Stimulated activated CD8-positive, alpha-beta memory T cell treated with anti-CD3 and anti-CD28 coated beads, Interleukin-4, amount 100 ng/mL, for 1 hour (primary cell): ENCODE results near the gene GUCD1.

Experiments used
- DNase-seq, 2 donors: peaks; one replicate each; pipeline ENCODE4 v3.0.0-alpha.2; 2020; ENCODE audit warnings: low read depth in 2 of 2, low spot score in 1 of 2

Gene GUCD1

DNA sequence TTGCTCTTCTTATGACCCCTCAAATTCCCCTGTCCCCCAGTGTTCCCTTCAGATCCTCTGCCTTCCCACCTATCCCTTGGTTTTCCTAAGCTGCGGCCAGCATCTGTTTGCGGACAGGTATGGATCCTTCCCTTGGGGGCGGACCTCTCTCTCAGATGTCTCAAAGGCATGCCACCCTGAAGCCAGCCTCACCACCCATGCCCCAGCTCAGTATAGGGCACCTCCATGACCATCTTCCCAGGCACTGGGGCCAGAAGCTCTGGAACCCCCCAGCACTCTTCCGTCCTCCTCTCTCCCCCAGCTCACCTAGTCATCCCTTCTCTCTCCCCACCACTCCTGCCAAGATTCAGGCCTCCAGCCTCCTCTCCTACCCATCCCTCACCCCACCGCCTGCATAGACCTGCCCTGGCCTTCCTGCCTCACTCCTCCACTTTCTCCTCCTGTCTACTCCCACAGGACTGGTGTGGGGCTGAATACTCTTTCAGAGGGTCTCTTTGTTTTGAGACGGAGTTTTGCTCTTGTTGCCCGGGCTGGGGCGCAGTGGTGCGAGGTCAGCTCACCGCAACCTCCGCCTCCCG, 35.7 kb upstream of the GUCD1 start:
- DNase-seq: no peak

DNA sequence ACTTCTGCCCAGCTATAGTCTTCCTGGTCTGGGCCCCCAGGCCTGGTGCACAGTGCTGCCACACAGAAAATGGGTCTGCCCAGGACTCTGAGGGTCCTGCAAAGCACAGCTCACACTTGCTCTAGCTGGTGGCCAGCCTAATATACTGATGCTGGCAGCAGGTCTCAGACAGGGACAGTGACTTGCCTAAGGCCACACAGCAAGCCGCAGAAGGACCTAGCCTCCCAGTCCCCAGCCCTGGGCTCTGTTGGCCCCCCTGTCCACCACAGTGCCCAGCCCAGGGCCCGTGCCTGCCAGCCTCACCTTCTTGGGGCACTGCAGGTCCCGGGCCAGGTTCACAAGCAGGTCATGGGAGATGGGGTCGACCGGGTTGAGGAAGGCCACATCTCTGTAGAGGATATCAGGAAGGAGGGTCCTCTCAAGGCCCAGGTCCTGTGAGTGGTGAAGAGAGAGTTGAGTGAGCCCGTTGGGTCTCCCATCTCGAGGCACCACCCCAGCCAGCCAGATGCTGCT, 34.6 kb upstream of the GUCD1 start:
- DNase-seq: no peak

DNA sequence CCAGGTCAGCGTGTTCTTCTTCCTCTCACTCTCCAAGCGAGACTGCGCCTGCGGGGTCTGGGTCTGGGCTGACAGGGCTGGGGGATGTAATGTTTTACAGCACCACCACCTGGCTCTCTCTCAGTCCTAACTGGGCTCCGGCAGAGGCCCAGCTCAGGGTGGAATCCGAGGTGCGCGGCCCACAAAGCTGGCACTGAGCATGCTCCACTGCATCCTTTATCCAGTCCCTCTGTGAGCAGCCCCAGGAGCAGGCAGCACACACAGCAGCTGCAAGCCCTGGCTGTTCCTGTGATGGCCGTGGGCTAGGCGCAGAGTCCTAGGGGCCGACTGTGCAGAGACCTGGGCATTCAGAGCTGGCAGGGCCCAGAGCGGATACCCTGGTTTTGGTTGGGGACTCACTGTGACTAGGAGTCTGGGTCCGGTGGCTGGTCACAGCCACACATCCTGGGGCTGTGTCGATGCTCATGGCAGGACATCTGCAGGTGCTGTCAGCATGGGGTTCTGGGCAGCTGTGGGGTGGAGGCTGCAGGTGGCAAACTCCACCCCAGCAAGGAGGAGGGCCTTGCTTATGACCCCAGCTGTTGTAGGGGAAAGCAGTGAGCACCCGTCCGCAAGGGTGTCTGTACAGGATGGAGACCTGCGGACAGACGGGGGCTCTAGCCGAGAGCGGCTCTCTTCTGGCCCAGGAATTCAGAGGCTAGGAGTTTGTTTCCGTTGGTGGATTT, 34.0 kb upstream of the GUCD1 start:
- DNase-seq: no peak

DNA sequence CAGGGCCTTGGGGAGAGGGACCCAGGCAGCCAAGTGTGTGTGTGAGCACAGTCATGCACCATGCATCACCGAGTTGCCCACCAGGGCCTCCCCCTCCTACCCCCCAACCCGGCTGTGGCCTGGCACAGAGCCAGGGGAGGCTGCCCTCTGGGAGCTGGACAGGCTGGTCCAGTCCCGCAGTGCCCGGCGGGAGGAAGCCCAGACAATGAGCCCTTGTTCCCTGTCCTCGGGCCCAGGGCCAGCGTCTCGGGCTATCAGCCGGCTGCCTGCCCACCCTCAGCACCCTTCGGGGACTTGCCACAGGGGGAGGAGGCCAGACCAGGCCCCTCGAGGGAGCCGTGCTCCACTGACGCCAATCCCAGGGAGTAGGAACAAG, 33.4 kb upstream of the GUCD1 start:
- DNase-seq: no peak

DNA sequence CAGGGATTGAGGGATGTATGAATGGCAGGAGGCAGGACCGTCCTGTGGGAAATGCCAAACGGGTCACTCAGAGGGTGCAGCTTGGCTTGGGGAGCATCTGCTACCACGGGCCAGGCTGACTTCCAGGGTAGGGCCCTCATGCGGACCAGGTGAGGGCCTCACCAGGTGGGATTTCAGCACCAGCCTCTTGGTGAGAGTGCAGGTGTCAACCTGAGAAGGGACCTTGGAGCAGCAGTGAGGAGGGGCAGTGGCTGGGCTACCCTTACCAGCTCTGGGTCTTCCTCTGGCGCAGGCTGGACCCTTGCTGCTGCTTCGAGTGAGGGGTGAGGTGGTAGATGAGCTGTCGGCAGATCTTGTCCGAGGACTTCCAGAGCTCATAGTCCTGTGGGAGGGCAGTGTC, 33.0 kb upstream of the GUCD1 start:
- no peak for DNase-seq

DNA sequence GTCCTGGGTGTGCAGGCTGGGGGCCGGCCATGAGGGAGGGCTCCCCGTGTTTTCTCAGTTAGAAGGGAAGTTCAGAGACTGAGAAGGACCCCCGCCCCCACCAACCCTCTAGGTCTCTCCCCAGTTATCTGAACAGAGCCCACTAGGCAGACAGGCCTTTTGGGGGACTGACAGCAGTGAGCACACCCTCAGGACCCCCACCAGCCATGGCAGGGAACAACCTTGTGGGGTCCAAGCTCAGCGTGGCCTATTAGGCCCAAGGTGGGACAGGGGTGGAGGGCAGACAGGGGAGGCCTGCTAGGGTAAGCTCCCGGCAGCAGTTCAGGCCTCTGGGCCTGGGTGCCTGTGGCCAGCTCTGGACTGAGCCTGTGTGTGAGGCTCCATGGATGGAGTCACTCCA, 32.3 kb upstream of the GUCD1 start:
- DNase-seq: no peak

DNA sequence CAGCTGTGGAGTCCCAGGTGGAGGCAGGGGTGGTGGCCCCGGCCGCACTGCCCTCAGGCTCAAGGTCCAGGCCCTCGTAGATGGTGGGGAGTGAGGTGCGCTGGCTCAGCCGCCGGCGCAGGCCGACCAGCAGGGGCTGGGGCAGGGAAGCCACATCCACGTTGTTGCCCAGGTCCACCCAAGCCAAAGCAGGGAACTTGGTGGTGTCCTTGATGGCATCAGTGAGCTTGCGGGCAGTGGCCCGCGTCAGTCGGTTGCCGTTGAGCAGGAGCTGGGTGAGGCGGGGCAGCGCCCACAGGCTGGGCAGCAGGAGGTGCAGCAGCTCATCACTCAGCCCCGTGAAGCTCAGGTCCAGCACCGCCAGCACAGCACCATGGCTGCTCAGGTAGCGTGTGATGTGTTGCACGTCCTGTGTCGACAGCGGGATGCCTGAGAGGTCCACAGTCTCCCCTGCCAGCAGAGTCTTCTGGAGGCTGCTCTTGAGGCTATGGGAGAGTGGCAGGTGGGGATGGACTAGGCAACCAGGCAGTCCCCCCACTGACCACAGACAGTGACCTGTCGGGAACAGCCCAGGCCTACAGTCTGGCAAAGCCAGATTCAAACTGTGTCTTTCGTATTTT, 31.1 kb upstream of the GUCD1 start:
- no peak for DNase-seq

DNA sequence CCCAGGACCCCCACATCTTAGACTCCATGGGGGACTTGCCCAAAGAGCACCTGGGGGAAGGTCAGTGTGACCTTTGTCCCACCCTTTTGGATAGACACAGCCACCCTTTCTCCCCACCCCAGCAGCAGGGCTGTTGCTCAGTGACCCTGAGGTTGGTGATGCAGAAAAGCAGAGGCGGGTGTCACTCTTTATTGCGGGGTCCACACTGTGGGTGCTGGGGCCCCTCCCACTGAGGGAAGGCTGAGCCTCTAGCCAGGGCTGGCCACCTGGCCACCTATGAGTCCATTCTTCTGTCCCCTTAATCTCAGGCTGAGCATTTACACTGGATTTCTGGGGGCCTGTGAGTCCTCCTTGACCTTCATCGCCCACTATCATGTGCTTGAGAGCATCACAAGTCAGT, 30.5 kb upstream of the GUCD1 start:
- DNase-seq: no peak

DNA sequence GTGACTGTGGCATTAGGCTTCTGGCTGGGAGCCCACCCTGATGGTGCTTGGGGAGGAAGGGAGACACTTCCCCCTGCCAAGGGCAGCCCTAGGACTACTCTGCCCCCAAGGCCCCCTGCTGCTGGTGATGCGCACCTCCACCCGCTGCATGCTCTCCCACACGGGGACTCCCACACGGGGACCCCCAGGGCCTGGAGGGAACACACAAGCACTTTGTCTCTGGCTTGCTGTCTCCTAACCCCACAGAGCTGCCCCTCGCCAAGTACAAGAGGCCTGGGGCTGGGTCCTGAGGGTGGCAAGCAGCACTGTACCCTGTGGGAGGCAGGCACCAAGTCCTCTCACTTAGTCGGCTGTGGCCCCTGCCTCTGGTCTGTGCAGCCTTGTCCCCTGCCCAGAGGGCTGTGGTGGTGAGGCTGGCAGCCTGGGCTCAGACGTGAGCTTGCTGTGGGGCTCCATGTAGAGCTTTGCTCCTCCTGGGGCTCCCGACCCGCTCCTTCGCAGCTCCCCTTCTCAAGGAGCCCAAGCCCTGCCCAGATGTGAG, 30.0 kb upstream of the GUCD1 start:
- no peak for DNase-seq

DNA sequence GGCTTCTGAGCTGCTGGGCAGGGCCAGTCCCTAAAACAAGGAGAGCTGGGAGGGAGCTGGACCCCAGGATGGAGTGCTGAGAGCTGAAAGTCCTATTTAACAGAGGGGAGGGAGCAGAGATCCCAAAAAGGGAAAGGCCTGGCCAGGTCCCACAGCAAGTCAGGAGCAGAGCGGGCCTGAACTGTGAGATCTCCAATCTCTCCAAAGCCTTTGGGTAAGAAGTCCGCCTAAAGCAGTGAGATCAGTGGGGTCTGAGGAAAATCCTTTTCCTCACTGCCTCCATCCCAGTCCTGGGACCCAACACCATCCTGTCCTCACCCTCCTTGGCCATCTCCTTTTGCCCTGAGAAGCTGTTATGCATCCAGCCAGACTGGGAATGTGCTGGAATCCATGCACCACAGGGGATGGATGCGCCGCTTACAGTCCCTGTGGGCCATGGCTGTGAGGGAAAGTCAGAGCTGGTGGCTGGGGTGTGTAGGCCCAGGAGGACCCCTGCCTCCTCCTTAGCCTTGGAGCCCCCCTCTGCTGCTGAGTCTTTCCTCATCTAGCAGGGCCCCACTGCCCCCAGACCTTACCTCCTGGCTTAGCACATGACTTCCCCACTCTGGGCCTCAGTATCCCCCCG, 29.3 kb upstream of the GUCD1 start:
- no peak for DNase-seq

DNA sequence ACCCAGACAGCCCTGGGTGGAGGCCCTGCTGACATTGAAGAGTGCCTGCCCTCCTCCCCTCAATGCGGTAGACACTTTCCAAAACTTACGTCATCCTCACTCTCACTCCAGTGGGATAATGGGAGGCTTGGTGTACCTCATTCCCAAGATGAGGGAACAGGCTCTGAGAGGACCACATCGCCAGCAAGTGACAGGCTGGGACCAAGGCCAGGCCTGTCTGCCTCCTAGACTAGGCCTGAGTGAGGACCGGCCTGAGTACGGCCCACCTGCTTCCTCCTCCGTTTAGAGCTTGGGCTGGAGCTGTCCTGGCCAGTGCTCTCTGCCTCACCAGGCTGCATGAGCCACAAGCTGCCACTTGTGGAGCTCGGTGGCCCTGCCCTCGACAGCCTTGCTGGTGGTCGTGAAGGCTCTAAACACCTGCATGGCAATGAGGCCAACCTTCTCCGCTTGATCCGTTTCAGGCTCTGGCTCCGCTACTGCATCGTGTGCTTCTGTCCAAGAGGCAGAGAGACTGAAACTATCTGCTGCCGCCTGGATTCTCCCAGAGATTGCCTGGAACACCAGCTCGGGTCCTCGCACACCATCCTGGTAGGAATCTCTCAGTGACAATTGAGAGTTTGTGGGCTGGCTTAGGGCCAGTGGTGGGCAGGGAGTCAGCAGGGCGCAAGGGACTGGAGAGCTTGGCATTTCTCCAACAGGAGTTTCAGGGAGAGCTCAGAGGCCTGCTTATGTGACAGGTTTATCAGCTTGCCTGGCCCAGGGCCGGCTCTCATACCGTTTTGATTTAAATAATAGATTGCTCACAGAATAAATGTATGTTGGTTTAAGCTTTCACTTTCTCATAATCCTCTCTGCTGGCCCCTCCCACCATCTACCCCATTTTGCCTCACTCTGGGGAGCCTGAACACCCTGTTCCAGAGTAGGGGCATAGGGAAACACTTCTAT, 28.6 kb upstream of the GUCD1 start:
- no peak for DNase-seq

DNA sequence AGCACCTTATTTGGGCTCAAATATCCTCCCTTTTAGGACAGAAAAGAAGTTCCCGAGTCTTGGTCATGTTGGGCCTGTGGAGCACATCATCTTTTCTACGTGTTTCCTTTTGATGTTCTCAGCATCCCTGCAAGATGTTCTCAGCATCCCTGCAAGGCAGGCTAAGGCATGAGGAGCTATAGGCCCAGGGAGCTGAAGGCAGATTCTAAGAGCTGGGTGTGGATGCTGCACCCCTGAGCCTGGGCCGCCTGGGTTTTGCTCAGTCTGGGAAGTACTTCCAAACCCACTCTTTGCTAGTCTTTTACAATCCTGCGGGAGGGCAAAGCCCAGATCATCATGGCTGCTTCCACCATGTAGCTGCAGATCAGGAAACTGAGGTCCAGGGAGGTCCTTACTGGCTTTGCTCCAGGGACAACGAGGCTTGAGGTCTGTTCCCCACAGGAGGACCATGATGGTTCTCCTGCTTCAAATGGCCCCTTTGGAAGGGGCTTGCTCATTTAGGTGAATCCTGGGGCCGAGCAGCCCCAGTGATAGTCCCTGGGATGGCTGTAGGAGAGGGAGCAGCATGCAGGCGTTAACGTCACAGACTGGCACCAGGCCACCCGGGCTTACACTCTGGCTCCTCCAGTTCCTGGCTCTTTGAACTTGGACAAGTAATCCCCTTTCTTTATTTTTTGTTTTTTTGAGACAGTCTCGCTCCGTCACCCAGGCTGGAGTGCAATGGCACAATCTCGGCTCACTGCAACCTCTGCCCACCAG, 27.3 kb upstream of the GUCD1 start:
- no peak for DNase-seq

DNA sequence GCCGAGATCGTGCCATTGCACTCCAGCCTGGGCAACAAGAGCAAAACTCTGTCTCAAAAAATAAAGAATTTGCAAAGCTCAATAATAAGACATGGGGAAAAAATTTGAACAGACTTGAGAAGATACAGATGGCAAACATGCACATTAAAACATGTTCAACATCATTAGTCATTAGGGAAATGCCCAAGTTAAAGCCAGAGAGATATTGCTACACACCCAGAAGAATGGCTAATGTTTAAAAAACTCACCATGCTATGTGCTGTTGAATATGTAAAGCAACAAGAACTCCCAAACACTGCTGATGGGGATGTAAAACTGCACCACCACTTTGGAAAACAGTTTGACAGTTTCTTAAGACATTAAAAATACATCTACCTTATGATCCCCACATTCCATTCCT, 25.3 kb upstream of the GUCD1 start:
- no peak for DNase-seq

DNA sequence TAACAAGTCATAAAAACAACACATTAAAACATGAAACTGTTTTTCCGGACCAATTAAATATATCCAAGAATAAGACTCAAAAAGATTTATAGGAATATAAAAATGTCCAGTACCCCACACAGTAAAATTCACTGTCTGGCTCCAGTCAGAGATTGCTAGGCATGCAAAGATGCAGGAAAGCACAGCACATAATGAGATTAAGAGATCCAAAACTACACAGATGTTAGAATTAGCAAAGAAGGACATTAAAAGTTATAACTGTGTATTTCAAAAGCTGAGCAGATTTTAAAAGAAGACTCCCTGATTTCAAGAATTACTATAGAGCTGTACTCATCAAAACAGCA, 24.3 kb upstream of the GUCD1 start:
- no peak for DNase-seq

DNA sequence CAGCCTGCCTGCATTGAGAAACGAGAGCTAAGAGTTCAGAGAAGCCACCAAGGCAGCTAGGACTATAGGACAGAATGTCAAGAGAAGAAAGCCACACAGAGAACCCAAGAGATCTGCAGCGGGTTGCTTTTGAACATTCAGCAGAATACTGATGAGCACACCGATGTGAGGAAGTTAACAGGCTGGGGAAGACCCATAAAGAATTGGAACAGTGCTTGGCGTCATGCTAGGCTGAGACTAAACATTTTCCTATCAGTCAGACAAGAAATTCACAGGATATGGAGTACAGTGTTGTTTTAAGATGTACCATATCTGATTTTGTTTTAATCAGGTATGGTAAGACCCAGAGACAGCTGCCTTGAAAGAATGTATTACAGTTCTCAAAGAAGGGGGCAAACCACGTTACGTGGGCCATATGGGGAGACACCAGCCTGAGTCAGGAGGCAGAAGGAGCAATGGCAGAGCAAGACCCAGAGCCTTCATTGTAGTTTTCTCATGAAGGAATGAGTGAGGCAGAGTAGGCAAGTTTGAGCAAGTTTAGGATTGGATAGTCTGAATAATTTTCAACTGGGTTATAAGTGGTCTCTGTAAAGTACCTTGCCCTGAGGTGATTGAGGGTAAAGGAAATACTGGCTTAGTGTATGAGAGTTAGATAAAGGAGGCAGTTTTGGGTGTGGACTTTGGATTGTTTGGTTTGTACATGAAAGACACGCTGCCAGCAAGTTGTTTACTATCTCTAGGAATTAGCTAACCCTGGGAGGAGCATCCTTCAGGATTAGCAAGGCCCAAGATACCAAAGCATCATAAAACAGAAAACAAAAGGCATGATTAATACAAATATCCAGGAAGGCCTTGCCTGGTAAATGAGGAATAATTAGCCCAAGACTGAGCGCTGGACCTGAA, 23.7 kb upstream of the GUCD1 start:
- DNase-seq: no peak

DNA sequence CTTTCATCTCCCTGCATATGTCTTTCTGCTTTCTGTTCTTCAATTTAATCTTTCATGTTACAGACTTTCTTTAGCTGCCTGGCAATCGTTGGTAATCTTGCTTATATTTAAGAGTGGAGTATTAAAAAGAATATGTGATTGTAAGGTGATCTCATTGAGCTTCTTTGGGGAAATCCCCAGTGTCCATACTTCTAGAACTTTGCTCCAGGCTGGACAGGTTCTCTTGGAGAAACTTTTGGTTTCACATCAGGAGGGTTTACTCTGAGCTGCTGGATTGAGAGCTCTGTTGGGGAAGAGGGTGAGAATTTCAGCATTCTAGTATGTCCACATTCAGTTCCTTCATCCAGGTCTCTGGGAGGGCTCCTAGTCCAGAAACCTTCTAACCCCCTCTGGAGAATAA, 21.8 kb upstream of the GUCD1 start:
- DNase-seq: no peak

DNA sequence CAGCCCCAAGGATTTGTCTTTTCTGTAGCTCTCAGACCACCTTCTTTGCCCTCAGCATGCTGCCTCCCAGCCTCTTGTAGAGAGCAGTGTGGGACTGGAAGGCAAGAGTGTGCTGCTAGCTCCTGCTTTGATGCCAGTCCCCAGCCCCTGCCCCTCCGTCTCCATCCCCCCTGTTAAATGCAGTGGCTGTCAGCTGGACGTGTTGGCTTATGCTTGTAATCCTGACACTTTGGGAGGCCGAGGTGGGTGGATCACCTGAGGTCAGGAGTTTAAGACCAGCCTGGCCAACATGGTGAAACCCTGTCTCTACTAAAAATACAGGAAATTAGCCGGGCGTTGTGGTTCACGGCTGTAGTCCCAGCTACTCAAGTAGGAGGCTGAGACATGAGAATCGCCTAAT, 16.3 kb upstream of the GUCD1 start:
- no peak for DNase-seq

DNA sequence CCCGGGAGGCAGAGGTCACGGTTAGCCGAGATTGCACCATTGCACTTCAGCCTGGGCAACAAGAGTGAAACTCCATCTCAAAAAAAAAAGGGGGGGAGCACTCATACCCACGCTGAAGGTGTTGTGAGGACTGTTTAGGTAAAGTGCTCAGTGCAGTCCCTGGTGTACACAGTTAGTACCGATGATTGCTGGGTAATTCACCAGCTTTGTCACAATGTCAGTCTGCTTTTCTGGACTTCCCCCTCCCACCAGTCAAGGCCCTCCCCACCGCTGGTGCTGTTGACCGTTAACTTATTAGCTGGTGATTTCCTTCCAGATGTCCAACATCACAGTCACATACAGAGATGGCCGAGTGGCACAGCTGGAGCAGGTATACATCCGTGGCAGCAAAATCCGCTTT, 12.7 kb upstream of the GUCD1 start:
- DNase-seq: no peak

DNA sequence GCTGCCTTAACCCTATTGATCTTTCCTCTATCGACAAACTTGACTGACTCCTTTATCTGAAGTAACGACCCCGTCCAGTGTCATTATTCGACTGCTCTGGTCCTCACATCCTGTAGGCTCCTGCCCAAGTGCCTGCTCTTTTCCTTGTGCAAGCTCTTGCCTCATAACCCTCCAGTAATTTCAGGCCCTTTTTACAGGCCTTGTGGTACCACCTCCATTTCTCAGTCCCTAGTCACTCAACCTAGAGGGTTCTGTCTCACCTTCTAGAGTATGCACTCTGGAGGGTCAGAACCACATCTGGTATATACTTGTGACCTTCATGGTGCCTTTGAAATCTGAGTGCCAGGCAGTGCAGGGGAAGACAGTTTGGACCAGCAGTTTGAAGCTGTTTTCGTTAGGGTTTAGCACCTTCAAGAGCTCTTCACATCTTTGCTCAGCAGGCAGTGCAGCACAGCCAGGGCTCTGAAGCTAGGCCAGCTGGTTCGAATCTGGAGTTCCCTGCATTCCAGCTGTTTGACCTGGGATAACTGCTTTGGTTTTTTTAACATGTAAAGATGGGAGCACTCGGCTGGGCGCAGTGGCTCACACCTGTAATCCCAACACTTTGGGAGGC, 12.1 kb upstream of the GUCD1 start:
- DNase-seq: no peak
